ENCODE results near the gene THOC6. TPM values are rescaled to one million over a fixed set of nuclear protein-coding genes. Genes with fewer than 3 reads are reported as not detected.

THOC6 gene
- polyA plus RNA-seq, 2 of the 4 experiments (the other 2 are of a cell fraction): 32.5 to 53.2 TPM

- no peak for FAIRE-seq
- WGBS (ENCODE audit: missing lambda C conversion rate): 86% methylated on average over 15 of the region's 15 CpGs
- Histone ChIP-seq H3K27ac (no peak overlapping the region), H3K4me2 (no peak overlapping the region), H3K4me1 (peaks cover 12% of the 10 kb centered on the region; the same call in 2 of the 3 replicates), H3K4me3 (no peak overlapping the region), H3K9me3 (no peaks in the 10 kb centered on the region)
- ATAC-seq: no peak; a peak in 1 of 6 replicates
- TF ChIP-seq RFX5 (IDR thresholded peaks at IDR 0.05) (no peak), HES2 (IDR thresholded peaks at IDR 0.05) (no peak), HEYL (CRISPR knock-in tag; IDR thresholded peaks at IDR 0.05) (no peak), REST (IDR thresholded peaks at IDR 0.05) (no peak), JUN (IDR thresholded peaks at IDR 0.05) (no peak), CBX2 (IDR thresholded peaks at IDR 0.05; ENCODE audit: borderline replicate concordance, low read depth) (no peak), BCL3 (IDR thresholded peaks at IDR 0.05) (no peak), CBX8 (IDR thresholded peaks at IDR 0.05) (no peak), HDAC2 (IDR thresholded peaks at IDR 0.05) (no peak), PHF8 (IDR thresholded peaks at IDR 0.05; ENCODE audit: borderline replicate concordance, low read depth) (no peak), CHD4 (IDR thresholded peaks at IDR 0.05; ENCODE audit: borderline replicate concordance) (no peak), MYC (IDR thresholded peaks at IDR 0.05; ENCODE audit: borderline replicate concordance, low read length) (no peak), BHLHE40 (IDR thresholded peaks at IDR 0.05; ENCODE audit: low read depth, low read length) (no peak), ZSCAN20 (CRISPR knock-in tag; IDR thresholded peaks at IDR 0.05) (no peak), GATA3 (IDR thresholded peaks at IDR 0.05; ENCODE audit: borderline replicate concordance) (no peak), FOSB (CRISPR knock-in tag; IDR thresholded peaks at IDR 0.05) (no peak), EHF (CRISPR knock-in tag; IDR thresholded peaks at IDR 0.05) (no peak), ZFP36 (IDR thresholded peaks at IDR 0.05; ENCODE audit: borderline replicate concordance, partially characterized antibody) (no peak)
- POLR2A ChIA-PET: no interaction called here
- CTCF ChIA-PET: interaction anchor here (1.0 to 2.3 kb wide), 5 partner anchors 11 to 59 kb away, joined by 3 to 10 read pairs (median 5); no protein-coding TSS in a partner anchor
- no peak for DNase-seq (ENCODE audit: low read depth in 1 of 2, low spot score in 1 of 2)
Observed at GRCh38 chr16:2985893-2986355, 37.9 kb upstream of the THOC6 start.

- 79% methylated on average over 13 of the region's 17 CpGs for WGBS (ENCODE audit: missing lambda C conversion rate)
- FAIRE-seq: no peak
- ChIA-PET CTCF (interaction anchor here (1.1 to 2.3 kb wide), 3 partner anchors 14 to 60 kb away, joined by 3 to 10 read pairs (median 4); no protein-coding TSS in a partner anchor), POLR2A (no interaction called here)
- Histone ChIP-seq H3K27ac (no peak overlapping the region), H3K4me2 (no peak overlapping the region), H3K9me3 (no peaks in the 10 kb centered on the region), H3K4me3 (no peak overlapping the region), H3K4me1 (peaks cover 6% of the 10 kb centered on the region; the same call in 2 of the 3 replicates)
- no peak for ATAC-seq
- TF ChIP-seq HES2 (IDR thresholded peaks at IDR 0.05): no peak
- no peak for TF ChIP-seq RNF2 (IDR thresholded peaks at IDR 0.05; ENCODE audit: borderline replicate concordance, low read depth)
- TF ChIP-seq FOXS1 (CRISPR knock-in tag; IDR thresholded peaks at IDR 0.05): no peak
- TF ChIP-seq MAZ (IDR thresholded peaks at IDR 0.05; ENCODE audit: borderline replicate concordance, low read depth, low read length): no peak
- no peak for TF ChIP-seq ATOH8 (CRISPR knock-in tag; IDR thresholded peaks at IDR 0.05; ENCODE audit: low read depth)
- no peak for TF ChIP-seq RARB (CRISPR knock-in tag; IDR thresholded peaks at IDR 0.05)
- TF ChIP-seq JUNB (IDR thresholded peaks at IDR 0.05): no peak
- TF ChIP-seq ESRRA (IDR thresholded peaks at IDR 0.05; ENCODE audit: borderline replicate concordance, low read length): no peak
- no peak for DNase-seq (ENCODE audit: low read depth in 1 of 2, low spot score in 1 of 2)
Observed at GRCh38 chr16:2986623-2987188, 37.1 kb upstream of the THOC6 start.
